GM08714 (cell line): ENCODE data around the gene NUP98.

Experiments
- H3K4me3 ChIP-seq: fragments of 200-500 bp; sonication (Bioruptor generic); 2 replicates; pipeline ENCODE4 v1.5.1; 2014; ENCODE audit warnings: mild to moderate bottlenecking, low read length, inconsistent platforms
- ZNF274 ChIP-seq: IDR thresholded peaks from 2 replicates; pipeline ENCODE4 v1.6.1; 2012; ENCODE audit warnings: mild to moderate bottlenecking, low read depth, low read length

Gene NUP98

DNA sequence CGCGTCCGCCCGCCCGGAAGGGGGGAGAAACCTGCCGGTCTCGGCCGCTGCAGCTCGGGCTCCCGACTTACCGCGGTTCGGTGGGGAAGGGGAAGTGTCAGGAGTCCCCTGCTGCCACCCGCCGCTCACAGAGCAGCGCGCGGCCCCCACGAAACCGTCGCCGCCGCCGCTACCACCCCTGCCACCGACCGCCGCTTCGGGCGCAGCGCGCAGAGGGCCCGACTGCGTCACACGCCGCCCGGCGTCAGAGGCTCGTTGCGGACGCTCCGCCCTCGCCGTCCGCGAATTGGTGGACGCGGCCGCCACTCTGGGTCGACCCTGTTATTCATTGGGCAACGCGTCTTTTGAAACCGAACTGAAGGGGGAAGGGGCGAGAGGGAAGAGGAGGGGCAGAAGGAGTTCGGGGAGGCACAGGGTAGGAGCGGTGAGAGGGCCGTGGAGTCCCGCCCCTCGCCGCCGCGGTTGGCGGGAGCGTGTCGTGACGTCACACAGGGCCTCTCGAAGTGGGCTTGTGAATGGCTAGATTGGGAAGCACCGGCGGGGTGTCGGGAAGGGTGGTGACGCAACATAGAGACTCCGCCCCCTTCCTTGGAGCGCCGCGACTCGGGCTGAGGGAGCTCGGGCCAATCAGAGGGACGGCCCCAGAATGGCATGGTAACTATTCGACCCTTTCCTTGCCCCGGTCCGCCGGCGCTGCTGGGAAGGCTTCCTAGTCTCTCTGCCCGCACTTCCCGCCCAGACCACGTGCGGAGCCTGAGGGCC, at the start of gene NUP98:
Gene NUP98 (minus strand): TSS at position 226 of the 762 bp plus-strand sequence. CDS start 15,437 bp downstream, outside the sequence.
- H3K4me3 ChIP-seq = peak within 1 kb of the TSS; percentile 91
- TF ChIP-seq ZNF274 = no peak

DNA sequence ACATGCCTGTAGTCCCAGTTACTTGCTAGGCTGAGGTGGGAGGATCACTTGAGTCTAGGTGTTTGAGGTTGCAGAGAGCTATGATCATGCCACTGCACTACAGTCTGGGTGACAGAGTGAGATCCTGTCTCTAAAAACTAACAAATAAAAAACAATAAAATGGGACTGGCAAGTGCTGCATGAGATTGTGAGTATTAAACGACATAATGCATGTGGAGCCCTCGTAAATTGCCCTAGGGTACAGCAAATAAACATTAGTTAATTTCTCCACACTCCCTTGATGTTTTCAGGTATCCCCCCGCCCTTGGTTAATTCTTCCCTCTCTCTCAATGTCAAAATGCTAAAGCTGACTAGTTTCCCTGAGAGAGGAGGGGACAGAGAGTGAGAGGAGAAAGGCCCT, 48.3 kb upstream of the NUP98 start:
- TF ChIP-seq ZNF274 = no peak
- H3K4me3 ChIP-seq = no peak overlapping the region

DNA sequence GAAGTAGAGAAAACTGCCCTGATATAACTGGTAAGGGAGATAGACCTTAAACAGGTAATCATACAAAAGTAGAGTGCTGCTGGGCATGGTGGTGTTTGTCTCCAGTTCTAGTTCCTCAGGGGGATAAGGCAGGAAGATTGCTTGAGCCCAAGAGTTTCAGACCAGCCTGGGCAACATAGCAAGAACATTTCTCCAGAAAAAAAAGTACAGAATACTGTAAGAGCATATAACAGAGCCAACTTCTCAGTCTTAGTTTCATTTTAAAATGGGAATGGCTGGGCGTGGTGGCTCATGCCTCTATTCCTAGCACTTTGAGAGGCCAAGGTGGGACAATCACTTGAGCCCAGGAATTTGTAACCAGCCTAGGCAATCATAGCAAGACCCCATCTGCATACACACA, 47.9 kb upstream of the NUP98 start:
- no peak overlapping the region for H3K4me3 ChIP-seq
- no peak for TF ChIP-seq ZNF274

- TF ChIP-seq ZNF274 = no peak
- no peak overlapping the region for H3K4me3 ChIP-seq
Measured at GRCh38 chr11:3843326-3843725, 46.0 kb upstream of the NUP98 start.

DNA sequence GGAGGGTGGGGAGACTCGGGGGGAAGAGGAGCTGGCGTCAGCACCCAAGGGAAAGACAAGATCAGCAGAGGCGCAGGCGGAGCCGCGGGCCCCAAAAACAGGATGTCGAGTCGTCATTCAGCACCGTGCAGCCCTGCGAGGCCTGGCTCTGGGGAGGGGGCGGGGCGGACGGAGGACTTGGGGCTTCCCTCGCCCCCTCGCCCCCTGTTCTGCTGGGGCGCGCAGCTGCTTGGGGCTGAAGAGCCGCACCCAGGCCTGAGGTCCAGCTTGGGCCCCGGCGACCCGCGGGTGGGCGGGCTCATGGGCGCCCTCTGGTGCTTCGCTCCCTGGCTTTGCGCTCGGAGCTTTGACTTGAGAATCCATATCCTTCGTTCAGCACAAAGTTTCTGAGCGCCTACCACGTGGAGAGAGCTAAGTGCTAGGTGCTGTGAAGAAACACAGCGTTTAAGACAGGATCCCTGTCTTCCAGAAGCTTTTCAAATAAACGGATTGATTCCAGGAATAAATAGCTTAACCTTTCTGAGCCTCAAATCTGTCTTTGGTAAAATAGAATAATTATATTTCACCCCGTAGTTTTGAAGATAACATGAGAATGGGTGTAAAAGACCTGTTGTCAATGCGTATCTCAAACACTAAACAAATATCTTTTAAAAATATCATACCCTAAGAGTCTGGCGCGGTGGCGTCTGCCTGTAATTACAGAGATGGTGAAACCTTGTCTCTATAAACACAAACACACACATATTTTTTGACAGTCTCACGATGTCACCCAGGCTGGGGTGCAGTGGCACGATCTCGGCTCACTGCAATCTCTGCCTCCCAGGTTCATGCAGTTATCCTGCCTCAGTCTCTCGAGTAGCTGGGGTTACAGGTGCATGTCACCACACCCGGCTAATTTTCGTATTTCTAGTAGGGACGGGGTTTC, 44.3 kb upstream of the NUP98 start:
- no peak for TF ChIP-seq ZNF274
- H3K4me3 ChIP-seq = peak overlapping the region; percentile 35; the same call in 1 of the 2 replicates

- TF ChIP-seq ZNF274 = no peak
- peak within 1 kb of the TSS; percentile 85 for H3K4me3 ChIP-seq
Measured at GRCh38 chr11:3840870-3841425, 43.6 kb upstream of the NUP98 start, which contains the start of gene RHOG. TSS of gene RHOG (minus strand) at chr11:3840959. CDS start at chr11:3828138, 12,821 bp downstream.

- peak overlapping the region; percentile 85 for H3K4me3 ChIP-seq
- TF ChIP-seq ZNF274 = no peak
Measured at GRCh38 chr11:3840004-3840869, 42.9 kb upstream of the NUP98 start.

GRCh38 chr11:3838504-3838903, 41.1 kb upstream of the NUP98 start:
- TF ChIP-seq ZNF274 = no peak
- H3K4me3 ChIP-seq = peak overlapping the region; percentile 85; the same call in 1 of the 2 replicates

DNA sequence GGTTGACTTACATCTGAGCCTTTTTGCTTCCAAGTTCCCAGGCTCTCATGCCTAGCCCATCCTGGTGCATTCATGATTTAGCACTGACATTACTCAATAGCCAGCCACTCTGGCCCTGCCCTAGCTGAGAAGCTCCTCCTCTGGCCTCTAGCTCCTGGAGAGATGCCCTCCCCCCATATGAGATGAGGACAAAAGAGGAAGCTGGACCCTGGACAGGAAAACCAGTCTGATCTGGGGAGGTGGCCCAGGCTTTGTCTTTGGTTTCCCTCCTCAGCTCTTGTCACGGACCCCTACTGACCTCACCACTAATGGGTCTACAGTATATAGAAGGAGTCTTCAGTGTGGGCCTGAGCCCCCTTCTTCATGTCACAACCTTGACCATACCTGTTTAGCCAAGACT, 40.4 kb upstream of the NUP98 start:
- peak overlapping the region; percentile 85; the same call in 1 of the 2 replicates for H3K4me3 ChIP-seq
- no peak for TF ChIP-seq ZNF274

DNA sequence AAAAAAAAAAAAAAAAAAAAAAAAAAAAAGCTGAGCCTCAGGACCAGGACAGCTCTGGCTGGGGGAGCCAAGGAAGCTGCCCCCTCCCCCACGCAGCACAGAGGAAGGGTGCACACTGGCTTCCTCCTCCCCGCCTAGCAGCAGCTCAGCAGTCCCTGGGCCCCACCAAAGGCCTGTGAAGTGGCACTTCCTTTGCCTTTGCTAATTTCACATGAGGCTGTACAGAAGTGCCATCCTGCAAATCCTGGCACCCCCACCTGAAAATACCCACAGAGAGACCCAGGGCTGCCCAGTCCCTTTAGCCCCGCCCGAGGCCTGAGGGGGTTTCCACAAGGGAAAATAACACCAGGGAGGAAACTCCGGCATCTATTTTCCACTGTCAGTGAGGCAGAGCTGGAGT, 39.5 kb upstream of the NUP98 start:
- H3K4me3 ChIP-seq = peak overlapping the region; percentile 85; the same call in 1 of the 2 replicates
- TF ChIP-seq ZNF274 = no peak

DNA sequence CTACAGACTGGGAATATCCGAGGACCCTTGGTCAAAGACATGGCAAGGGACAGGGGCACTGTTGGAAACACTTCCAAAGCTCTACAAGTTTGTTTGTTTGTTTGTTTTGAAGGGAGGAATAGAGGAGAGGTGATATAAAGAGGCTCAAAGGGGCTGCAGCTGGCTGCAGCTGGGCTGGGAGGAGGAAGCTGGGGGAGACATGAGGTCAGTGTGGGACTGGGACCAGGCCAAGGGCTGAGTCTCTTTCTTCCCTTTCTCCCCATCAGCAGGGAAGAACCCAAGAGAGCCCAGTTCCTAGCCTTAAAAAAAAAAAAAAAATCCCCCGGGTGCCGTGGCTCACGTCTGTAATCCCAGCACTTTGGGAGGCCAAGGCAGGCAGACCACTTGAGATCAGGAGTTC, 38.4 kb upstream of the NUP98 start:
- no peak for TF ChIP-seq ZNF274
- H3K4me3 ChIP-seq = no peak overlapping the region; the same call in 1 of the 2 replicates

DNA sequence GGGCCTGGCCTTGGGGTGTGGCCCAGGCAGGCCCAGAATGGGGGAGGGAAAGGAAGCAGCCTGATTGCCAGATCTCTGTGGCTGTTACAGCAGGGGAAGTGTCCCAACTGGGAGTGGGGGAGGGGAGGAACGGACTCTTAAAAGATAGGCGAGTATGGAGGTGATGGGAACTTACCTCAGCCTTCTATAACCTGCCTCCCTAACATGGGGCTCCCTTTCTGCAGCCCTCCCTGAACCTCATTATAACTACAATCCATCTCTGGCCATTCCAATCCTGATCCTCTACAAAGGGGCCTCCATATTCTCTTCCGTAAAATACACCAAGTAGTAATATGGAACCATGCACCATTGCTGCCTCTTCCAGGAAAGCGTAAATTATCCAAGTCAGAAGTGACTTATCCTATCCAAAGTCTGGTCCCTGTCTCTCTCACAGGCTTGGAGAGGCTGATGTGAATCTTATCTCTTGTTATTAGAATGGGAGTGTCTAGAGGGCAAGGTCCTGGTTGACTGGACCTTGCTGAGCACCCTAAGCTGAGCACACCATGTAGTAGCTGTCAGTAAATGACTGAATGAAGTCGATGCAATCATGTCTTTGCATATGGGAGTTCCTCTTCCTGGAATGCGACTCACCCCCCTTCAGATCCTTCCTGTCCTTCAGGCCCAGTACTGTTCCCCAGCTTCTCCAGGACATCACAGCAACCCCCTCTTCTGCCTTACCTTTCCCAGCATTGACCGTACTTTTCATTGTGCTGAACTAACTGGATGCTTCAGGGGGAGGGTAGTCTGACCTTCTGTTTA, 37.5 kb upstream of the NUP98 start:
- TF ChIP-seq ZNF274 = no peak
- peak overlapping the region; percentile 15; the same call in 1 of the 2 replicates for H3K4me3 ChIP-seq

DNA sequence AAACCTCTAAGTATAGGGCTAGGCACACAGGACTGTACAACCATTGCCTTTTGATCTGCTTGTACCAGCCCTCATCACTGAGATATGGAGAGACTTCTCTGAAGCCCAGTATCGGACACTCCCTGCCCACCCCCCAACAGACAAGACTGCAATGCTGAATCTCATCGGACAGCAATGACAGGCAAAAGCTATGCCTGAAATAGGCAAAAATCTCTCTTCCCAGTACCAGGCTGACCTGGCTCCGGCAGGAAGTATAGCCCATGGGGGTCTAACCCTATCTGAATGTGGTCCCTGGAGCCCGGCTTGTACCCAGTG, 37.0 kb upstream of the NUP98 start:
- no peak overlapping the region; the same call in 1 of the 2 replicates for H3K4me3 ChIP-seq
- TF ChIP-seq ZNF274 = no peak
